GM18867 (cell line): ENCODE data around the gene OLFML3.

Experiments used
- ATAC-seq: cut with Tn5 transposase; IDR thresholded peaks from one replicate; pipeline ENCODE4 v1.9.1; 2021; ENCODE audit warnings: mild to moderate bottlenecking, moderate library complexity; ENCODE audit not compliant: unreplicated experiment

OLFML3 gene

DNA sequence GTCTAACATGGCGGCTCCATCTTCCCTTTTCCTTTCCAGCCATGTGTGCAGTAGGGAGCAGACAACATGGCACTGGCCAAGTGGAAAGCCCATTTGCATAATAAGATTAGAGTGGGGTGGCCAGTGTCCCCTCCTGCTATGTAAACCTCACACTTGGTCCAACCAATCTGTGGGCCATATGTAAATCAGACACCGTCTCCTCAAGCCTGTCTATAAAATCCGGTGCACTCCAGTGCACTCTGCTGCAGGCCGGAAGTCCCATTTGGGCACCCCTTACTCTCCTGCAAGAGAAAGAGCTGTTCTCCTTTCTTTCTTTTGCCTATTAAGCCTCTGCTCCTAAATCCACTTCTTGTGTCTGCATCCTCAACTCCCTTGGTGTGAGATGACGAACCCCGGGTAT lies 44.1 kb downstream of the OLFML3 start:
- ATAC-seq: no peak

GRCh38 chr1:114024049-114024448 lies 44.8 kb downstream of the OLFML3 start:
- no peak for ATAC-seq

DNA sequence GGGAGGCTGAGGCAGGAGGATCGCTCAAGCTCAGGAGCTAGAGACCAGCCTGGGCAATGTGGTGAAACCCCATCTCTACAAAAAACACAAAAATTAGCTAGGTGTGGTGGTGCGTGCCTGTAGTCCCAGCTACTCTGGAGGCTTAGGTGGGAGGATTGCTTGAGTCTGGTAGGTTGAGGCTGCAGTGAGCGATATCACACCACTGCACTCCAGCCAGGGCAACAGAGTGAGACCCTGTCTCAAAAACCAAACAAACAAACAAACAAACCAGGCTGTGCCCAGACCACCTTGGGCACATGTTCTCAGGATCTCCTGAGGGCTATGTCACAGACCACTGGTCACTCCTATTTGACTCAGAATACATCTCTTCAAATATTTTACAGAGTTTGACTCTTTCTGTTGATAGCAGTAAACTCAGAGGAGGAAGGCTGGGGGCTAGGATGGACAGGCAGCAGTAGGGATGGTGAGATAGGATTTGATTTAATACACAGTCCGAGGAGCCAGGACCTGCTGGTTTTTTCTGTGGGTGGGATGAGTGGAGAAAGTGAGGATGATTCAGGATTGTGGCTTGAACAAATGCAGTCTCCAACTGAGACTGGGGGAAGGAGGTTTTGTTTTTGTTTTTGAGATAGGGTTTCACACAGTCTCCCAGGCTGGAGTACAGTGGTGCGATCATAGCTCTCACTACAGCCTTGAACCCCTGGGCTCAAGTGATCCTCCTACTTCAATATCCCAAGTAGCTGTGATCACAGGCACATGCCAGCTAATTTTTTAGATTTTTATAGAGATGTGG lies 46.5 kb downstream of the OLFML3 start:
- no peak for ATAC-seq

DNA sequence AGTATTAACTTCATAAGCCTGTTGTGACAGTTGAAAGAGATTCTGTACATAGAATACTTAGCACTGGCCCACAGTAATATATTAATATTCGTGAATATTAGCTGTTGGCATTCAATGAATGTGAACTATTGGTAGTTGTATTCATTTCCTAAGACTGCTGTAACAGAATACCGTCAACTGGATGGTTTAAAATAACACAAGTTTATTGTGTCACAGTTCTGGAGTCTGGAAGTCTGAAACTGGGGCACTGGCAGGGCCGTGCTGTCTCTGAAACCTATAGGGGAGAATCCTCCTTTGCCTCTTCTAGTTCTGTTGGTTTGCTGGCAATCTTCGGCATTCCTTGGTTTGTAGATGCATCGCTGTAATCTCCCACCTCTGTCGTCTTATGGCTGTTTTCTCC lies 47.5 kb downstream of the OLFML3 start:
- ATAC-seq: no peak
